ENCODE measurements around the gene TBL1X. TPM values are rescaled to one million over a fixed set of nuclear protein-coding genes. Genes with fewer than 3 reads are reported as not detected.

TBL1X gene
- polyA plus RNA-seq, 1 donor (not counting 4 experiments of a cell fraction or from before 2014, with no cell fraction given): 2.2 TPM

- no peaks in the 10 kb centered on the region for H3K79me2 ChIP-seq (ENCODE audit: control insufficient read depth, insufficient read depth, low read length)
- H2AFZ ChIP-seq (ENCODE audit: control insufficient read depth, low read length): no peak overlapping the region
- H3K27ac ChIP-seq (ENCODE audit: control insufficient read depth, insufficient read depth, low read length): no peak overlapping the region
- no peaks in the 10 kb centered on the region for H3K9me3 ChIP-seq (ENCODE audit: control insufficient read depth, low read depth, low read length)
- no peaks in the 10 kb centered on the region for H3K9me1 ChIP-seq (ENCODE audit: control insufficient read depth, extremely low read depth, insufficient read depth, low read length)
- no peaks in the 10 kb centered on the region for H4K20me1 ChIP-seq (ENCODE audit: control insufficient read depth, extremely low read depth, insufficient read depth, low read length)
- H3K4me2 ChIP-seq (ENCODE audit: control insufficient read depth, extremely low read depth, insufficient read depth, low read depth, low read length): no peak overlapping the region
- no peak overlapping the region for H3K9ac ChIP-seq (ENCODE audit: control insufficient read depth, extremely low read depth, insufficient read depth, low read length)
- H3K27me3 ChIP-seq (ENCODE audit: control insufficient read depth, extremely low read depth, insufficient read depth, low read length): no peaks in the 10 kb centered on the region
- no peak for FAIRE-seq
- no peak overlapping the region for H3K4me3 ChIP-seq (ENCODE audit: control insufficient read depth in 2 of 3, extremely low read depth in 1 of 3, insufficient read depth in 2 of 3, low read depth in 1 of 3, low read length in 3 of 3)
- no peak for TF ChIP-seq EZH2 (IDR thresholded peaks at IDR 0.05; ENCODE audit: low read length)
- no peak for TF ChIP-seq CTCF (optimal IDR thresholded peaks at IDR 0.05 in 1 of 3, IDR thresholded peaks at IDR 0.05 in 1 of 3, conservative IDR thresholded peaks at IDR 0.05 in 1 of 3; ENCODE audit: extremely low read depth in 1 of 3, insufficient read depth in 2 of 3, low read length in 3 of 3)
- no peaks in the 10 kb centered on the region for H3K4me1 ChIP-seq (ENCODE audit: control insufficient read depth, extremely low read depth, insufficient read depth, low read length)
- dilution Hi-C loops (cut with MboI; ENCODE audit: extremely low pct_ligation_motif_present, low sequenced_read_pairs): no loop called here
- no peak for DNase-seq (ENCODE audit: low read depth, low spot score)
- no peaks in the 10 kb centered on the region for H3K36me3 ChIP-seq (ENCODE audit: control insufficient read depth in 2 of 2, extremely low read depth in 1 of 2, insufficient read depth in 2 of 2, low read length in 2 of 2)
These were observed 51.2 kb downstream of the TBL1X start for GRCh38 chrX:9515973-9516538.

GRCh38 chrX:9516635-9517034 lies 51.8 kb downstream of the TBL1X start:
- no peak overlapping the region for H3K4me2 ChIP-seq (ENCODE audit: control insufficient read depth, extremely low read depth, insufficient read depth, low read depth, low read length)
- no peak overlapping the region for H3K27ac ChIP-seq (ENCODE audit: control insufficient read depth, insufficient read depth, low read length)
- H3K9me3 ChIP-seq (ENCODE audit: control insufficient read depth, low read depth, low read length): no peaks in the 10 kb centered on the region
- H3K9ac ChIP-seq (ENCODE audit: control insufficient read depth, extremely low read depth, insufficient read depth, low read length): no peak overlapping the region
- H3K4me3 ChIP-seq (ENCODE audit: control insufficient read depth in 2 of 3, extremely low read depth in 1 of 3, insufficient read depth in 2 of 3, low read depth in 1 of 3, low read length in 3 of 3): no peak overlapping the region
- DNase-seq (ENCODE audit: low read depth, low spot score) (no peak), FAIRE-seq (no peak)
- TF ChIP-seq CTCF (optimal IDR thresholded peaks at IDR 0.05 in 1 of 3, IDR thresholded peaks at IDR 0.05 in 1 of 3, conservative IDR thresholded peaks at IDR 0.05 in 1 of 3; ENCODE audit: extremely low read depth in 1 of 3, insufficient read depth in 2 of 3, low read length in 3 of 3): no peak
- no peak for TF ChIP-seq EZH2 (IDR thresholded peaks at IDR 0.05; ENCODE audit: low read length)
- no peak overlapping the region for H2AFZ ChIP-seq (ENCODE audit: control insufficient read depth, low read length)
- H3K79me2 ChIP-seq (ENCODE audit: control insufficient read depth, insufficient read depth, low read length): no peaks in the 10 kb centered on the region
- H3K9me1 ChIP-seq (ENCODE audit: control insufficient read depth, extremely low read depth, insufficient read depth, low read length): no peaks in the 10 kb centered on the region
- no peaks in the 10 kb centered on the region for H3K27me3 ChIP-seq (ENCODE audit: control insufficient read depth, extremely low read depth, insufficient read depth, low read length)
- no peaks in the 10 kb centered on the region for H4K20me1 ChIP-seq (ENCODE audit: control insufficient read depth, extremely low read depth, insufficient read depth, low read length)
- dilution Hi-C loops (cut with MboI; ENCODE audit: extremely low pct_ligation_motif_present, low sequenced_read_pairs): no loop called here
- no peaks in the 10 kb centered on the region for H3K4me1 ChIP-seq (ENCODE audit: control insufficient read depth, extremely low read depth, insufficient read depth, low read length)
- no peaks in the 10 kb centered on the region for H3K36me3 ChIP-seq (ENCODE audit: control insufficient read depth in 2 of 2, extremely low read depth in 1 of 2, insufficient read depth in 2 of 2, low read length in 2 of 2)

Measured in keratinocyte (primary cell).